Hepatocyte (in vitro differentiated cells): Measurements from ENCODE around the gene MB21D2.

Source experiments
- CTCF ChIP-seq: fragments of 200-600 bp; sonication (generic); IDR thresholded peaks from 2 replicates; pipeline ENCODE4 v1.5.1; 2016; ENCODE audit warnings: antibody characterized with exemption, mild to moderate bottlenecking; ENCODE audit not compliant: poor library complexity
- EZH2phosphoT487 ChIP-seq: fragments of 200-600 bp; sonication (generic); IDR thresholded peaks from one replicate; pipeline ENCODE4 v1.6.1; 2018; ENCODE audit warnings: antibody characterized with exemption, mild to moderate bottlenecking, low read depth, moderate library complexity; ENCODE audit not compliant: unreplicated experiment, severe bottlenecking

- TF ChIP-seq EZH2phosphoT487 (no peak), CTCF (no peak)
Observed at GRCh38 chr3:192799721-192800120, 117.9 kb downstream of the MB21D2 start.
